ENCODE data around the gene SOS2.
A peak's percentile ranks its signal among the peaks of the same experiment; 100 is the strongest.

Gene SOS2

GRCh38 chr14:50242566-50243310 lies 11.4 kb upstream of the SOS2 start:
- TF ChIP-seq, protein P1, sequence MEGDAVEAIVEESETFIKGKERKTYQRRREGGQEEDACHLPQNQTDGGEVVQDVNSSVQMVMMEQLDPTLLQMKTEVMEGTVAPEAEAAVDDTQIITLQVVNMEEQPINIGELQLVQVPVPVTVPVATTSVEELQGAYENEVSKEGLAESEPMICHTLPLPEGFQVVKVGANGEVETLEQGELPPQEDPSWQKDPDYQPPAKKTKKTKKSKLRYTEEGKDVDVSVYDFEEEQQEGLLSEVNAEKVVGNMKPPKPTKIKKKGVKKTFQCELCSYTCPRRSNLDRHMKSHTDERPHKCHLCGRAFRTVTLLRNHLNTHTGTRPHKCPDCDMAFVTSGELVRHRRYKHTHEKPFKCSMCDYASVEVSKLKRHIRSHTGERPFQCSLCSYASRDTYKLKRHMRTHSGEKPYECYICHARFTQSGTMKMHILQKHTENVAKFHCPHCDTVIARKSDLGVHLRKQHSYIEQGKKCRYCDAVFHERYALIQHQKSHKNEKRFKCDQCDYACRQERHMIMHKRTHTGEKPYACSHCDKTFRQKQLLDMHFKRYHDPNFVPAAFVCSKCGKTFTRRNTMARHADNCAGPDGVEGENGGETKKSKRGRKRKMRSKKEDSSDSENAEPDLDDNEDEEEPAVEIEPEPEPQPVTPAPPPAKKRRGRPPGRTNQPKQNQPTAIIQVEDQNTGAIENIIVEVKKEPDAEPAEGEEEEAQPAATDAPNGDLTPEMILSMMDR (IDR thresholded peaks at IDR 0.05; ENCODE audit: insufficient read depth, low read length, missing control alignments) = no peak
- H3K4me3 ChIP-seq (ENCODE audit: low read depth, low read length) = no peak overlapping the region
- CTCF ChIA-PET = interaction anchor here (1.4 to 1.6 kb wide), 2 partner anchors 10 to 18 kb away, joined by 3 to 5 read pairs; no protein-coding TSS in a partner anchor
- DNase-seq (ENCODE audit: low read depth, low spot score) = no peak
- POLR2A ChIA-PET = no interaction called here

DNA sequence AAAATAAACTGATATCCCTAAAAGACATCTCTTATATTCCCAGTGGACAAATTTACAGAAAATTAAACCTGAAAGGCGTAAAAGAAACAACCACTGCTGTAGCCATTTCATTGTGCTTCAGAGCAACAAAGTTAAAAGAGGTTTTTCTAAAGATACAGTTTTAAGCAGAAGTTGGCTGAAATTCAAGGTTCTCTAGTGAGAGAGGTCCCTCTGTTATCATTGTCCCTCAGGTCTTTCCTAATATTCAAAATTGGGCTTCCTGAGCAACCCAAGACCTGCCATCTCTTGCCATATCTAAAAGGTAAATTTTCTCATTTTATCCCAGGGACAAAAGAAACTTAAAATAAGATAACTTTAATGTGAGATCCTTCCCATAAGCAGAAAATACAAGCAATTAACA lies 10.7 kb upstream of the SOS2 start:
- TF ChIP-seq, protein P1 (IDR thresholded peaks at IDR 0.05; ENCODE audit: insufficient read depth, low read length, missing control alignments) = no peak
- DNase-seq (ENCODE audit: low read depth, low spot score) = no peak
- H3K4me3 ChIP-seq (ENCODE audit: low read depth, low read length) = no peak overlapping the region
- ChIA-PET POLR2A (no interaction called here), CTCF (interaction anchor here (1.3 to 1.6 kb wide), 3 partner anchors 9 to 380 kb away, joined by 3 to 5 read pairs (median 3); no protein-coding TSS in a partner anchor)

GRCh38 chr14:50237427-50237826 lies 6.0 kb upstream of the SOS2 start:
- no peak for DNase-seq (ENCODE audit: low read depth, low spot score)
- POLR2A ChIA-PET = no interaction called here
- CTCF ChIA-PET = interaction anchor here (0.8 to 0.9 kb wide), 2 partner anchors 23 to 82 kb away, joined by 3 read pairs; no protein-coding TSS in a partner anchor
- TF ChIP-seq, protein P1 (IDR thresholded peaks at IDR 0.05; ENCODE audit: insufficient read depth, low read length, missing control alignments) = no peak
- H3K4me3 ChIP-seq (ENCODE audit: low read depth, low read length) = no peak overlapping the region

DNA sequence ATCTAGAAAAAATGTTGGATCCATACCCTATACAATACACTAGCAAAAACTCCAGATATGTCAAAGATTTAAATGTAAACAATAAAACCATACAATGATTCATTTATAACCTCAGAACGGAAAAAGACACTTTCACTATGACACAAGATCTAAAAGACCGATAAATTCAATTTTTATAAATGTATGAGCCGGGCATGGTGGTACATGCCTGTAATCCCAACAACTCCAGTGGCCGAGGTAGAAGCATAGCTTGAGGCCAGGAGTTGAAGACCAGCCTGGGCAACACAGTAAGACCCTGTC lies 2.5 kb upstream of the SOS2 start:
- TF ChIP-seq, protein P1 (IDR thresholded peaks at IDR 0.05; ENCODE audit: insufficient read depth, low read length, missing control alignments) = no peak
- H3K4me3 ChIP-seq (ENCODE audit: low read depth, low read length) = no peak overlapping the region
- POLR2A ChIA-PET = no interaction called here
- DNase-seq (ENCODE audit: low read depth, low spot score) = no peak
- CTCF ChIA-PET = no interaction called here

DNA sequence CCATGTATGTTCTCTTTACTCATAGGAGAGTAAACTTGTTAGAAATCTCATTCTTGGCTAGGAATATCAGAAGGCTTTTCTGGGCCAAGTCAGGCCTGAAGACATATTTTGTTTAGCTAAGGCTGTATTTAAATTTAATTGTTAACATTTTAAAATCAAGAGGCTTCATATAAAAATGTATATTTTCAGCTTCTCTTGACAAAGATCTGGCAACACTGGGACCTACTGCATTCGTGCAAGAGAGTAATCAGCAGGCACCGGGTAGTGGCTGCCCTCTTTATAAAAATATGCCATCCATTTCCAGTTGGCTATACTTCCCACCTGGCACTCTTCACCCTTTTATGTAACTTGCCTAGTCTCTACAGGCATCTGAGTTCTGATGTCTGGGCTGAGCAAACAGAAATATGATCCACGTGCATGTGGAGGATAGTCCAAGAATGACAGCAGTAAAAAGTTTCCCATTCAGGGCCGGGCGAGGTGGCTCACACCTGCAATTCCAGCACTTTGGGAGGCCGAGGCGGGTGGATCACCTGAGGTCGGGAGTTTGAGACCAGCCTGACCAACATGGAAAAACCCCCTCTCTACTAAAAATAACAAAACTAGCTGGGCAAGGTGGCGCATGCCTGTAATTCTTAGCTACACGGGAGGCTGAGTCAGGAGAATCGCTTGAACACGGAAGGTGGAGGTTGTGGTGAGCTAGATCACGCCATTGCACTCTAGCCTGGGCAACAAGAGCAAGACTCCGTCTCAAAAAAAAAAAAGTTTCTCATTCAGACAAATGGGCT lies 2.0 kb upstream of the SOS2 start:
- CTCF ChIA-PET = interaction anchor here (1.2 to 1.3 kb wide), 3 partner anchors 9 to 372 kb away, joined by 3 to 5 read pairs (median 4); no protein-coding TSS in a partner anchor
- POLR2A ChIA-PET = no interaction called here
- H3K4me3 ChIP-seq (ENCODE audit: low read depth, low read length) = no peak overlapping the region
- TF ChIP-seq, protein P1 (IDR thresholded peaks at IDR 0.05; ENCODE audit: insufficient read depth, low read length, missing control alignments) = no peak
- no peak for DNase-seq (ENCODE audit: low read depth, low spot score)

DNA sequence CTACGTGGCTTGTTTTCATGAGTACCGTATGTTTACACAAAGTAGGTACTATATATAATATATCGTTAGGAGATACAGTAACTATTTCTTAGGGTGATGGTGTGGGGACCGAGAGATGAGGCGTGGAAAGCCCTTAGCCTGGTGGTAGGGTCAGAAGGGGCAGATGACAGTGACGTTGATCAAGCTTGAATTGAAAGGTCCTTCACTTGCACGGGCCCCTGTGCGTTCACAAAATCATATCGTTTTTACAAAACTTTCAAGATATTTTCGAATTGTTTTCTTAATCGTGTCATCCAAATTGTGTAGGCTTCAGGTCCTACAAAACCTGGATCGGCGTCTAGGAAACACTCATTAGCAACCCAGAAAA lies 881 bp upstream of the SOS2 start:
- DNase-seq (ENCODE audit: low read depth, low spot score) = no peak
- peak overlapping the region; percentile 85 for H3K4me3 ChIP-seq (ENCODE audit: low read depth, low read length)
- POLR2A ChIA-PET = interaction anchor here (1.2 kb wide), 1 partner anchor 370 kb away, joined by 4 read pairs; no protein-coding TSS in a partner anchor
- TF ChIP-seq, protein P1 (IDR thresholded peaks at IDR 0.05; ENCODE audit: insufficient read depth, low read length, missing control alignments) = no peak
- CTCF ChIA-PET = interaction anchor here (1.2 to 1.3 kb wide), 3 partner anchors 10 to 371 kb away, joined by 3 to 5 read pairs (median 4); no protein-coding TSS in a partner anchor
